Endothelial cell of umbilical vein (primary cell): ENCODE measurements around the gene NRROS.

Source experiments
- CTCF ChIP-seq, 2 donors: IDR thresholded peaks; 1 replicate in 1 of 2; 2 replicates in 1 of 2; pipeline ENCODE4 v1.5.1; 2011; ENCODE audit warnings: low read length in 2 of 2, mild to moderate bottlenecking in 2 of 2, moderate library complexity in 2 of 2, control low read depth in 1 of 2, inconsistent platforms in 1 of 2, low read depth in 1 of 2; ENCODE audit not compliant: insufficient read depth in 1 of 2; ENCODE audit errors: extremely low read depth in 1 of 2
- EZH2 ChIP-seq: IDR thresholded peaks from 2 replicates; pipeline ENCODE4 v1.6.1; 2012; ENCODE audit warnings: borderline replicate concordance, low read depth, mild to moderate bottlenecking, moderate library complexity, low read length, inconsistent platforms; ENCODE audit not compliant: severe bottlenecking
- GATA2 ChIP-seq: IDR thresholded peaks from 2 replicates; pipeline ENCODE4 v1.7.0; 2011; ENCODE audit warnings: low read depth, mild to moderate bottlenecking, moderate library complexity, mixed read lengths, low read length; ENCODE audit not compliant: insufficient read length, insufficient read depth
- MAX ChIP-seq: IDR thresholded peaks from 2 replicates; pipeline ENCODE4 v1.6.1; 2011; ENCODE audit not compliant: insufficient read depth, insufficient read length
- MYC ChIP-seq: IDR thresholded peaks from one replicate; pipeline ENCODE4 v1.6.1; 2011; ENCODE audit warnings: mild to moderate bottlenecking, low read depth, low read length
- POLR2A ChIP-seq: IDR thresholded peaks from 2 replicates; pipeline ENCODE4 v1.6.1; 2012; ENCODE audit warnings: low read depth, mild to moderate bottlenecking, control low read depth, low read length
- POLR2AphosphoS5 ChIP-seq: IDR thresholded peaks from 2 replicates; pipeline ENCODE4 v1.6.1; 2012; ENCODE audit warnings: low read depth, mild to moderate bottlenecking, control low read depth, low read length, moderate library complexity; ENCODE audit not compliant: insufficient read depth

GRCh38 chr3:196673632-196674031, 34.1 kb downstream of the NRROS start:
- TF ChIP-seq CTCF (IDR thresholded peaks at IDR 0.05; ENCODE audit: extremely low read depth in 1 of 2, insufficient read depth in 1 of 2, low read depth in 1 of 2, low read length in 2 of 2) (no peak), POLR2A (no peak), GATA2 (no peak), MAX (no peak), EZH2 (no peak), MYC (no peak), POLR2AphosphoS5 (no peak)
